ENCODE data around the gene AP4S1.
"Not testable (repeated sequence)": the region's sequence is repeated elsewhere in the genome, so short reads cannot be mapped to it uniquely, and the experiment has no call there.

DNA sequence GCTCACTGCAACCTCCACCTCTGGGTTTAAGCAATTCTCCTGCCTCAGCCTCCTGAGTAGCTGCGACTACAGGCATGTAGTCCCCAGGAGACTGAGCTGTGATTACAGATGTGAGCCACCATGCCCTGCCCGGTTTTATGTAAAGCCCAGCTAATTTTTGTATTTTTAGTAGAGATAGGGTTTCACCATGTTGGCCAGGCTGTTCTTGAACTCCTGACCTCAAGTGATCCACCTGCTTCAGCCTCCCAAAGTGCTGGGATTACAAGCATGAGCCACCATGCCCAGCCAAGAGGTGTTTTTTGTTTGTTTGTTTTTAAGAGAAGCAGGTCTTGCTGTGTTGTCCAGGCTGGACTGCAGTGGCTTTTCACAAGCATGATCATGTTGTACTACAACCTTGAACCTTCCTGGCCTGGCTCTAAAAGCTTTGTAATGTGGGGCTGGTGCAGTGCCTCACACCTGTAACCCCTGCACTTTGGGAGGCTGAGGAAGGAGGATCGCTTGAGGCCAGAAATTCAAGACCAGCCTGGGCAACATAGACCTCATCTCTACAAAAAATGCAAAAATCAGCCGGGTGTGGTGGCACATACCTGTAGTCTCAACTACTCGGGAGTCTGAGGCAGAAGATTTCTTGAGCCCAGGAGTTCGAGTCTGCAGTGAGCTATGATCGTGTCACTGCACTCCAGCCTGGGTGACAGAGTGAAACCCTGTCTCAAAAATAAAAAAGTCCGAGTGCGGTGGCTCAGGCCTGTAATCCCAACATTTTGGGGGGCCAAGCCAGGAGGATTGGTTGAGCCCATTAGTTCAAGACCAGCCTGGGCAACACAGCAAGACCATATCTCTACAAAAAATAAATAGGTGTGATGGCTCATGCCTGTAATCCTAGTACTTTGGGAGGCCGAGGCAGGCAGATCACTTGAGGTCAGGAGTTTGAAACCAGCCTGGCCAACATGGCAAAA, 68.7 kb downstream of the AP4S1 start:
- TF ChIP-seq, protein P1, sequence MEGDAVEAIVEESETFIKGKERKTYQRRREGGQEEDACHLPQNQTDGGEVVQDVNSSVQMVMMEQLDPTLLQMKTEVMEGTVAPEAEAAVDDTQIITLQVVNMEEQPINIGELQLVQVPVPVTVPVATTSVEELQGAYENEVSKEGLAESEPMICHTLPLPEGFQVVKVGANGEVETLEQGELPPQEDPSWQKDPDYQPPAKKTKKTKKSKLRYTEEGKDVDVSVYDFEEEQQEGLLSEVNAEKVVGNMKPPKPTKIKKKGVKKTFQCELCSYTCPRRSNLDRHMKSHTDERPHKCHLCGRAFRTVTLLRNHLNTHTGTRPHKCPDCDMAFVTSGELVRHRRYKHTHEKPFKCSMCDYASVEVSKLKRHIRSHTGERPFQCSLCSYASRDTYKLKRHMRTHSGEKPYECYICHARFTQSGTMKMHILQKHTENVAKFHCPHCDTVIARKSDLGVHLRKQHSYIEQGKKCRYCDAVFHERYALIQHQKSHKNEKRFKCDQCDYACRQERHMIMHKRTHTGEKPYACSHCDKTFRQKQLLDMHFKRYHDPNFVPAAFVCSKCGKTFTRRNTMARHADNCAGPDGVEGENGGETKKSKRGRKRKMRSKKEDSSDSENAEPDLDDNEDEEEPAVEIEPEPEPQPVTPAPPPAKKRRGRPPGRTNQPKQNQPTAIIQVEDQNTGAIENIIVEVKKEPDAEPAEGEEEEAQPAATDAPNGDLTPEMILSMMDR (IDR thresholded peaks at IDR 0.05) = not testable (repeated sequence)
- not testable (repeated sequence) for TF ChIP-seq POLR2A, POLR2AphosphoS5, EP300 (IDR thresholded peaks at IDR 0.05)
